ENCODE results near the gene GCG.
A peak's percentile ranks its signal among the peaks of the same experiment; 100 is the strongest.

GCG gene

GRCh38 chr2:162149466-162149865 lies 2.6 kb downstream of the GCG start:
- DNase-seq = no peak

GRCh38 chr2:162148956-162149355 lies 3.1 kb downstream of the GCG start:
- no peak for DNase-seq

- no peak for DNase-seq
Observed at GRCh38 chr2:162143969-162144368, 8.1 kb downstream of the GCG start.

- no peak for DNase-seq
Observed at GRCh38 chr2:162138310-162138709, 13.7 kb downstream of the GCG start.

- no peak for DNase-seq
Observed at GRCh38 chr2:162127422-162127821, 24.6 kb downstream of the GCG start.

GRCh38 chr2:162126527-162126926 lies 25.5 kb downstream of the GCG start:
- DNase-seq = no peak

- DNase-seq = no peak
Observed at GRCh38 chr2:162126111-162126519, 25.9 kb downstream of the GCG start.

- no peak for DNase-seq
Observed at GRCh38 chr2:162125138-162125537, 26.9 kb downstream of the GCG start.

- peak; percentile 10 for DNase-seq
Observed at GRCh38 chr2:162123806-162124758, 28.0 kb downstream of the GCG start.

GRCh38 chr2:162118166-162119031 lies 33.6 kb downstream of the GCG start:
- no peak for DNase-seq

GRCh38 chr2:162116352-162116751 lies 35.7 kb downstream of the GCG start:
- DNase-seq = no peak

GRCh38 chr2:162115076-162115475 lies 37.0 kb downstream of the GCG start:
- no peak for DNase-seq

GRCh38 chr2:162114271-162114670 lies 37.8 kb downstream of the GCG start:
- no peak for DNase-seq

- no peak for DNase-seq
Observed at GRCh38 chr2:162113776-162114168, 38.3 kb downstream of the GCG start.

- no peak for DNase-seq
Observed at GRCh38 chr2:162113088-162113775, 38.8 kb downstream of the GCG start.

GRCh38 chr2:162111958-162112850 lies 39.8 kb downstream of the GCG start:
- DNase-seq = no peak

- DNase-seq = no peak
Observed at GRCh38 chr2:162107361-162107901, 44.6 kb downstream of the GCG start.

GRCh38 chr2:162106746-162107145 lies 45.3 kb downstream of the GCG start:
- DNase-seq = no peak

GRCh38 chr2:162106146-162106551 lies 45.9 kb downstream of the GCG start:
- DNase-seq = no peak

GRCh38 chr2:162103443-162104009 lies 48.5 kb downstream of the GCG start:
- DNase-seq = no peak

- DNase-seq = no peak
Observed at GRCh38 chr2:162100579-162100978, 51.5 kb downstream of the GCG start.
